Panc1 (cell line): ENCODE data around the gene SETD7. TPM values are rescaled to one million over a fixed set of nuclear protein-coding genes. Genes with fewer than 3 reads are reported as not detected.
A peak's percentile ranks its signal among the peaks of the same experiment; 100 is the strongest.
"Not testable (repeated sequence)": the region's sequence is repeated elsewhere in the genome, so short reads cannot be mapped to it uniquely, and the experiment has no call there.

ENCODE experiments used
- ATAC-seq: fragments of 200-7000 bp; cut with Tn5 transposase; 2 replicates; pipeline ENCODE4 v1.9.1; 2020; ENCODE audit warnings: mild to moderate bottlenecking, moderate library complexity
- BruUV-seq: library from RNA; stranded (reverse); fragments of 400-500 nt; replicated peaks from 2 replicates; lab custom pipeline; 2021; lab: Mats Ljungman, UMichigan
- CTCF ChIA-PET: fragments of 300-600 bp; sonication (Branson Sonifier 250); formaldehyde crosslinking; loops from one replicate; lab custom pipeline; 2022; ENCODE audit warnings: antibody characterized with exemption; lab: Charles Lee
- POLR2A ChIA-PET: fragments of 300-600 bp; sonication (Branson Sonifier 250); formaldehyde crosslinking; loops from one replicate; lab custom pipeline; 2022; ENCODE audit warnings: antibody characterized with exemption; lab: Charles Lee
- DNase-seq: peaks from one replicate; pipeline ENCODE4 v3.0.0-alpha.2; 2010; ENCODE audit warnings: low read depth, low spot score
- H3K27ac ChIP-seq: 2 replicates; pipeline ENCODE4 v1.5.1; 2011; ENCODE audit warnings: mild to moderate bottlenecking, low read length, inconsistent platforms
- H3K27me3 ChIP-seq: fragments of 200-500 bp; sonication (Bioruptor generic); 2 replicates; pipeline ENCODE4 v1.6.0; 2014; ENCODE audit warnings: low read length, inconsistent platforms; ENCODE audit not compliant: control insufficient read depth, insufficient read depth
- H3K36me3 ChIP-seq: fragments of 200-500 bp; sonication (Bioruptor generic); 2 replicates; pipeline ENCODE4 v1.5.1; 2014; ENCODE audit warnings: inconsistent platforms, mild to moderate bottlenecking, low read length, moderate library complexity; ENCODE audit not compliant: control insufficient read depth, insufficient read depth
- H3K4me1 ChIP-seq: 2 replicates; pipeline ENCODE4 v1.5.1; 2011; ENCODE audit warnings: inconsistent platforms, mild to moderate bottlenecking, low read length, moderate library complexity; ENCODE audit not compliant: control insufficient read depth, insufficient read depth
- H3K4me3 ChIP-seq, 2 experiments: 2 replicates each; pipeline ENCODE4 v1.5.1; 2011 to 2012; ENCODE audit warnings: low read depth in 2 of 2, low read length in 2 of 2, mild to moderate bottlenecking in 2 of 2, inconsistent platforms in 1 of 2, moderate library complexity in 1 of 2
- H3K9me3 ChIP-seq: fragments of 200-500 bp; sonication (Bioruptor generic); 2 replicates; pipeline ENCODE4 v1.5.1; 2014; ENCODE audit warnings: low read depth, mild to moderate bottlenecking, inconsistent platforms, low read length, moderate library complexity; ENCODE audit not compliant: control insufficient read depth, insufficient read depth
- POLR2AphosphoS5 ChIP-seq: IDR thresholded peaks from 2 replicates; pipeline ENCODE4 v1.6.1; 2012; ENCODE audit warnings: mild to moderate bottlenecking, low read depth, low read length, moderate library complexity
- SIN3A ChIP-seq: IDR thresholded peaks from 2 replicates; pipeline ENCODE4 v1.6.1; 2012; ENCODE audit warnings: low read depth, mild to moderate bottlenecking, low read length, moderate library complexity, borderline replicate concordance; ENCODE audit not compliant: insufficient read depth
- TCF7L2 ChIP-seq: IDR thresholded peaks from 2 replicates; pipeline ENCODE4 v1.6.1; 2011; ENCODE audit warnings: mild to moderate bottlenecking, low read depth, low read length, inconsistent platforms
- in situ Hi-C: cut with HindIII; loops from 2 replicates; pipeline ENCODE4 v1.10.0; 2016; ENCODE audit warnings: low sequenced_read_pairs, low pct_unique_long_range_greater_than_20kb
- intact Hi-C: fragments of 100-400 bp; cut with micrococcal nuclease; formaldehyde crosslinking; loops from one replicate; pipeline ENCODE4 v1.10.0; 2022; ENCODE audit not compliant: unreplicated experiment
- total RNA-seq: library from RNA; stranded (reverse); gene quantifications from one replicate; pipeline ENCODE4 v1.2.1, GENCODE V29; 2021; ENCODE audit not compliant: unreplicated experiment
- TF ChIP-seq, protein P1 (sequence below): fragments of 450-650 bp; IDR thresholded peaks from 2 replicates; pipeline ENCODE4 v1.5.1; 2017; ENCODE audit warnings: mild to moderate bottlenecking
- TF ChIP-seq, protein P2 (sequence below), 2 experiments: IDR thresholded peaks; 2 replicates each; pipeline ENCODE4 v1.6.1; 2011 to 2012; ENCODE audit warnings: low read depth in 2 of 2, control low read depth in 1 of 2, low read length in 1 of 2, mild to moderate bottlenecking in 1 of 2, moderate library complexity in 1 of 2; ENCODE audit not compliant: insufficient read depth in 1 of 2

The SETD7 gene
- total RNA-seq, 1 experiment from 2014 or later: 24.8 TPM

DNA sequence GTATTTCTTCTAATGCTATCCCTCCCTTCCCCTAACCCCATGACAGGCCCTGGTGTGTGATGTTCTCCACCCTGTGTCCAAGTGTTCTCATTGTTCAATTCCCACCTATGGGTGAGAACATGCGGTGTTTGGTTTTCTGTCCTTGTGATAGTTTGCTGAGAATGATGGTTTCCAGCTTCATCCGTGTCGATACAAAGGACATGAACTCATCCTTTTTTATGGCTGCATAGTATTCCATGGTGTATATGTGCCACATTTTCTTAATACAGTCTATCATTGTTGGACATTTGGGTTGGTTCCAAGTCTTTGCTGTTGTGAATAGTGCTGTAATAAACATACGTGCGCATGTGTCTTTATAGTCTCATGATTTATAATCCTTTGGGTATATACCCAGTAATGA is 91.5 kb downstream of the SETD7 start:
- POLR2A ChIA-PET, CTCF ChIA-PET: not testable (repeated sequence)

DNA sequence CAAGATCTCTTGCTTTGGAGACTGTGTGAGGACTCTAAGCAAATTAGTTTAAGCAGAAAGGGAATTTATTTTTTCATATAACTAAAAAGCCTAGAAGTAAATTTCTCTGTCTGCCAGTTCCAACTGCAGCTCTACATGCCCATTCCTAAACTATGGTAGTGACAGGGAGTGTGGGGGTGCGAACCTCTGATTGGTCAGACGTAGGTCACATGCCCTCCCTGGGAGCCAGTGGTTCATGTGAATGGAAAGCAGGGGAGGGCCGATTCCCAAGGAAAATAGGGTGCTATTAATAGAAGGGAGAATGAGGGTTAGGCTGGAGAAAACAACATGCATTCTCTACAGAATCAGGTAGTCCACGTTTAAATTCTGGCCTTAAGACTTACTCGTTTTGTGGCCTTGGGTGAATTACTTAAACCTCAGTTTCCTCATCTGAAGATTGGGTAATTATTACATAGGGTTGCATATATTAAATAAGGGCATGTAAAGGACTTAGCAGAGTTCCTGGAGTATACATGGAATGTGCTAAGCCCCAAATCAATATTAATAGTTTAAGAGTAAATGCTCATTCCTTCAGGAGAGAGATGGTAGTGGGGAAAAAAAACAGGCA is 94.9 kb downstream of the SETD7 start:
- H3K36me3 ChIP-seq: no peaks in the 10 kb centered on the region
- intact Hi-C loops (no loop called here), in situ Hi-C loops (no loop called here)
- no peaks in the 10 kb centered on the region for H3K9me3 ChIP-seq
- ATAC-seq: peak; percentile 68; the same call in 1 of the 2 replicates
- no peak for TF ChIP-seq SIN3A
- TF ChIP-seq, protein P1, sequence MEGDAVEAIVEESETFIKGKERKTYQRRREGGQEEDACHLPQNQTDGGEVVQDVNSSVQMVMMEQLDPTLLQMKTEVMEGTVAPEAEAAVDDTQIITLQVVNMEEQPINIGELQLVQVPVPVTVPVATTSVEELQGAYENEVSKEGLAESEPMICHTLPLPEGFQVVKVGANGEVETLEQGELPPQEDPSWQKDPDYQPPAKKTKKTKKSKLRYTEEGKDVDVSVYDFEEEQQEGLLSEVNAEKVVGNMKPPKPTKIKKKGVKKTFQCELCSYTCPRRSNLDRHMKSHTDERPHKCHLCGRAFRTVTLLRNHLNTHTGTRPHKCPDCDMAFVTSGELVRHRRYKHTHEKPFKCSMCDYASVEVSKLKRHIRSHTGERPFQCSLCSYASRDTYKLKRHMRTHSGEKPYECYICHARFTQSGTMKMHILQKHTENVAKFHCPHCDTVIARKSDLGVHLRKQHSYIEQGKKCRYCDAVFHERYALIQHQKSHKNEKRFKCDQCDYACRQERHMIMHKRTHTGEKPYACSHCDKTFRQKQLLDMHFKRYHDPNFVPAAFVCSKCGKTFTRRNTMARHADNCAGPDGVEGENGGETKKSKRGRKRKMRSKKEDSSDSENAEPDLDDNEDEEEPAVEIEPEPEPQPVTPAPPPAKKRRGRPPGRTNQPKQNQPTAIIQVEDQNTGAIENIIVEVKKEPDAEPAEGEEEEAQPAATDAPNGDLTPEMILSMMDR: no peak
- no peak for TF ChIP-seq TCF7L2
- TF ChIP-seq, protein P2, sequence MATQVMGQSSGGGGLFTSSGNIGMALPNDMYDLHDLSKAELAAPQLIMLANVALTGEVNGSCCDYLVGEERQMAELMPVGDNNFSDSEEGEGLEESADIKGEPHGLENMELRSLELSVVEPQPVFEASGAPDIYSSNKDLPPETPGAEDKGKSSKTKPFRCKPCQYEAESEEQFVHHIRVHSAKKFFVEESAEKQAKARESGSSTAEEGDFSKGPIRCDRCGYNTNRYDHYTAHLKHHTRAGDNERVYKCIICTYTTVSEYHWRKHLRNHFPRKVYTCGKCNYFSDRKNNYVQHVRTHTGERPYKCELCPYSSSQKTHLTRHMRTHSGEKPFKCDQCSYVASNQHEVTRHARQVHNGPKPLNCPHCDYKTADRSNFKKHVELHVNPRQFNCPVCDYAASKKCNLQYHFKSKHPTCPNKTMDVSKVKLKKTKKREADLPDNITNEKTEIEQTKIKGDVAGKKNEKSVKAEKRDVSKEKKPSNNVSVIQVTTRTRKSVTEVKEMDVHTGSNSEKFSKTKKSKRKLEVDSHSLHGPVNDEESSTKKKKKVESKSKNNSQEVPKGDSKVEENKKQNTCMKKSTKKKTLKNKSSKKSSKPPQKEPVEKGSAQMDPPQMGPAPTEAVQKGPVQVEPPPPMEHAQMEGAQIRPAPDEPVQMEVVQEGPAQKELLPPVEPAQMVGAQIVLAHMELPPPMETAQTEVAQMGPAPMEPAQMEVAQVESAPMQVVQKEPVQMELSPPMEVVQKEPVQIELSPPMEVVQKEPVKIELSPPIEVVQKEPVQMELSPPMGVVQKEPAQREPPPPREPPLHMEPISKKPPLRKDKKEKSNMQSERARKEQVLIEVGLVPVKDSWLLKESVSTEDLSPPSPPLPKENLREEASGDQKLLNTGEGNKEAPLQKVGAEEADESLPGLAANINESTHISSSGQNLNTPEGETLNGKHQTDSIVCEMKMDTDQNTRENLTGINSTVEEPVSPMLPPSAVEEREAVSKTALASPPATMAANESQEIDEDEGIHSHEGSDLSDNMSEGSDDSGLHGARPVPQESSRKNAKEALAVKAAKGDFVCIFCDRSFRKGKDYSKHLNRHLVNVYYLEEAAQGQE (IDR thresholded peaks at IDR 0.05; ENCODE audit: insufficient read depth in 1 of 2, low read depth in 2 of 2, low read length in 1 of 2): no peak
- TF ChIP-seq POLR2AphosphoS5: no peak
- DNase-seq: no peak
- BruUV-seq: no TSS peak
- ChIA-PET CTCF (no interaction called here), POLR2A (no interaction called here)
- H3K4me3 ChIP-seq: no peak overlapping the region
- H3K4me1 ChIP-seq: peaks cover 10% of the 10 kb centered on the region
- no peak overlapping the region for H3K27ac ChIP-seq
- H3K27me3 ChIP-seq: no peaks in the 10 kb centered on the region

More for the DNA sequence above, 91.5 kb downstream of the SETD7 start:
- H3K36me3 ChIP-seq, H3K27me3 ChIP-seq, in situ Hi-C loops, BruUV-seq, H3K4me3 ChIP-seq, intact Hi-C loops, ATAC-seq, H3K9me3 ChIP-seq, H3K27ac ChIP-seq, H3K4me1 ChIP-seq, DNase-seq: not testable (repeated sequence)

DNA sequence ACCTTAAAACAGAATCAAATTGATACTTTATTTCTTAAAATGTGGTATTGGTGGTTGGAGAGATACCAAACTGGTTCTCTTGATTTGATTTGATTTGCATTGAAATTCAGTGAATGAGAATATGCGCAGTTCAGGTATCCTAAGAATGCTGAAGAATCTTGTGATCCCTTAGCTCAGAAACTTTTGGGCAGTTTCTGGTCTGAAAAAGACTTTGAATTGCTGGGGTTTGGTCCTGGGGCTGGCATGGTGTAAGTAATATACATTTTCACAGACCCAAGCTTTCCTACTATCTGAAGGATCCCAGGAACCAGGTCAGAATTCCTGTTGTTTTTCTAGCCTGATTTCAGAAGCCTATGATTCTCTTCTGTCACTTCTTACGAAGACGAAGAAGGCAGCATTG is 95.5 kb downstream of the SETD7 start:
- Histone ChIP-seq H3K4me3 (no peak overlapping the region), H3K36me3 (no peaks in the 10 kb centered on the region), H3K4me1 (peaks cover 10% of the 10 kb centered on the region), H3K27ac (no peak overlapping the region), H3K9me3 (no peaks in the 10 kb centered on the region), H3K27me3 (no peaks in the 10 kb centered on the region)
- no peak for ATAC-seq
- intact Hi-C loops (no loop called here), in situ Hi-C loops (no loop called here)
- CTCF ChIA-PET: no interaction called here
- BruUV-seq: no TSS peak
- TF ChIP-seq TCF7L2 (no peak), SIN3A (no peak), POLR2AphosphoS5 (no peak)
- TF ChIP-seq, protein P1: no peak
- TF ChIP-seq, protein P2 (IDR thresholded peaks at IDR 0.05; ENCODE audit: insufficient read depth in 1 of 2, low read depth in 2 of 2, low read length in 1 of 2): no peak
- DNase-seq: no peak
- POLR2A ChIA-PET: no interaction called here
